Measurements from ENCODE around the gene GLYR1. TPM values are rescaled to one million over a fixed set of nuclear protein-coding genes. Genes with fewer than 3 reads are reported as not detected.

Gene GLYR1
- total and polyA plus RNA-seq, 10 of the 15 experiments (the other 5 are each of a cell fraction or from before 2014, with no cell fraction given), result 7.3 to 90.2 (median 57.2) TPM

- TF ChIP-seq REST (IDR thresholded peaks at IDR 0.05; ENCODE audit: low read depth, low read length), result no peak
- TF ChIP-seq SMC3 (IDR thresholded peaks at IDR 0.05; ENCODE audit: borderline replicate concordance, low read length), result no peak
- TF ChIP-seq FOXM1 (IDR thresholded peaks at IDR 0.05; ENCODE audit: low read depth, low read length), result no peak
- TF ChIP-seq STAT3 (IDR thresholded peaks at IDR 0.05; ENCODE audit: low read depth, low read length), result no peak
- TF ChIP-seq POU2F2 (IDR thresholded peaks at IDR 0.05; ENCODE audit: borderline replicate concordance, low read depth, low read length), result no peak
- no peak for TF ChIP-seq HDAC2 (IDR thresholded peaks at IDR 0.05)
- no peak for TF ChIP-seq EED (IDR thresholded peaks at IDR 0.05; ENCODE audit: low read depth)
These were observed 23.1 kb upstream of the GLYR1 start (continued) for GRCh38 chr16:4870138-4870671.

GRCh38 chr16:4869147-4869805 lies 22.2 kb upstream of the GLYR1 start:
- ChIA-PET CTCF (no interaction called here), RAD21 (ENCODE audit: unreplicated experiment) (no interaction called here), POLR2A (no interaction called here), SMC1A (ENCODE audit: uncharacterized antibody, unreplicated experiment) (no interaction called here)
- H3K27me3 ChIP-seq (replicated peaks in 1 of 2; ENCODE audit: control insufficient read depth in 2 of 2, insufficient read depth in 2 of 2, low read length in 1 of 2), result no peaks in the 10 kb centered on the region
- no peaks in the 10 kb centered on the region; the same call in 1 of the 2 replicates for H3K79me2 ChIP-seq (ENCODE audit: control insufficient read depth, insufficient read depth, low read length)
- no peak overlapping the region for H2AFZ ChIP-seq (ENCODE audit: control insufficient read depth, low read depth, low read length)
- no peak overlapping the region for H3K4me2 ChIP-seq (ENCODE audit: control insufficient read depth, insufficient read depth)
- no peak overlapping the region for H3K27ac ChIP-seq (ENCODE audit: control insufficient read depth, insufficient read depth)
- no TSS peak for BruUV-seq (replicated peaks)
- no peaks in the 10 kb centered on the region for H3K9me3 ChIP-seq (replicated peaks; ENCODE audit: control insufficient read depth, insufficient read depth, low read length)
- no peak for TF ChIP-seq NFYA (IDR thresholded peaks at IDR 0.05; ENCODE audit: borderline replicate concordance, low read depth, low read length)
- no peak for TF ChIP-seq BMI1 (IDR thresholded peaks at IDR 0.05; ENCODE audit: borderline replicate concordance)
- no peak for TF ChIP-seq RAD51 (IDR thresholded peaks at IDR 0.05)
- TF ChIP-seq USF1 (IDR thresholded peaks at IDR 0.05; ENCODE audit: borderline replicate concordance, extremely low read length, insufficient read depth, low read depth, low read length), result no peak
- H3K4me3 ChIP-seq, result no peak overlapping the region
- intact Hi-C loops (cut with micrococcal nuclease; ENCODE audit: unreplicated experiment) (no loop called here), in situ Hi-C loops (cut with MboI) (no loop called here)
- peaks cover 25 to 37% of the 10 kb centered on the region in 2 experiments for H3K36me3 ChIP-seq (ENCODE audit: control insufficient read depth in 2 of 2, insufficient read depth in 2 of 2, low read length in 1 of 2)
- no peaks in the 10 kb centered on the region for H3K4me1 ChIP-seq (ENCODE audit: control insufficient read depth, insufficient read depth, low read length)
- 94% methylated on average over 13 of the region's 13 CpGs for WGBS (ENCODE audit: insufficient coverage, insufficient replicate concordance, low lambda C conversion rate, missing lambda C conversion rate)
- FAIRE-seq, result no peak
- no peak for DNase-seq (ENCODE audit: low read depth, low spot score)
- H3K9ac ChIP-seq (ENCODE audit: control insufficient read depth, insufficient read depth, low read length), result no peak overlapping the region
- H4K20me1 ChIP-seq (ENCODE audit: control insufficient read depth, insufficient read depth), result no peaks in the 10 kb centered on the region; the same call in 1 of the 2 replicates
- no peak for ATAC-seq
